HUES48 (cell line): ENCODE measurements around the gene HLA-DOA.

Experiments used
- H3K27ac ChIP-seq: one replicate; pipeline ENCODE4 v1.7.0; 2013; ENCODE audit warnings: low read depth, low read length, inconsistent platforms
- H3K27me3 ChIP-seq: 2 replicates; pipeline ENCODE4 v1.6.1; 2013; ENCODE audit warnings: mild to moderate bottlenecking, low read length; ENCODE audit not compliant: control insufficient read depth, insufficient read depth
- H3K36me3 ChIP-seq: 2 replicates; pipeline ENCODE4 v1.6.1; 2013; ENCODE audit warnings: low read length; ENCODE audit not compliant: control insufficient read depth, insufficient read depth
- H3K4me1 ChIP-seq: 2 replicates; pipeline ENCODE4 v1.6.1; 2013; ENCODE audit warnings: mild to moderate bottlenecking, low read length; ENCODE audit not compliant: control insufficient read depth, insufficient read depth
- H3K4me3 ChIP-seq: 2 replicates; pipeline ENCODE4 v1.5.1; 2013; ENCODE audit warnings: mild to moderate bottlenecking, low read depth, low read length
- H3K9ac ChIP-seq: 2 replicates; pipeline ENCODE4 v1.6.1; 2013; ENCODE audit warnings: mild to moderate bottlenecking, low read depth, low read length, moderate library complexity
- H3K9me3 ChIP-seq: 2 replicates; pipeline ENCODE4 v1.6.1; 2013; ENCODE audit warnings: low read length; ENCODE audit not compliant: control insufficient read depth, insufficient read depth

Gene HLA-DOA

DNA sequence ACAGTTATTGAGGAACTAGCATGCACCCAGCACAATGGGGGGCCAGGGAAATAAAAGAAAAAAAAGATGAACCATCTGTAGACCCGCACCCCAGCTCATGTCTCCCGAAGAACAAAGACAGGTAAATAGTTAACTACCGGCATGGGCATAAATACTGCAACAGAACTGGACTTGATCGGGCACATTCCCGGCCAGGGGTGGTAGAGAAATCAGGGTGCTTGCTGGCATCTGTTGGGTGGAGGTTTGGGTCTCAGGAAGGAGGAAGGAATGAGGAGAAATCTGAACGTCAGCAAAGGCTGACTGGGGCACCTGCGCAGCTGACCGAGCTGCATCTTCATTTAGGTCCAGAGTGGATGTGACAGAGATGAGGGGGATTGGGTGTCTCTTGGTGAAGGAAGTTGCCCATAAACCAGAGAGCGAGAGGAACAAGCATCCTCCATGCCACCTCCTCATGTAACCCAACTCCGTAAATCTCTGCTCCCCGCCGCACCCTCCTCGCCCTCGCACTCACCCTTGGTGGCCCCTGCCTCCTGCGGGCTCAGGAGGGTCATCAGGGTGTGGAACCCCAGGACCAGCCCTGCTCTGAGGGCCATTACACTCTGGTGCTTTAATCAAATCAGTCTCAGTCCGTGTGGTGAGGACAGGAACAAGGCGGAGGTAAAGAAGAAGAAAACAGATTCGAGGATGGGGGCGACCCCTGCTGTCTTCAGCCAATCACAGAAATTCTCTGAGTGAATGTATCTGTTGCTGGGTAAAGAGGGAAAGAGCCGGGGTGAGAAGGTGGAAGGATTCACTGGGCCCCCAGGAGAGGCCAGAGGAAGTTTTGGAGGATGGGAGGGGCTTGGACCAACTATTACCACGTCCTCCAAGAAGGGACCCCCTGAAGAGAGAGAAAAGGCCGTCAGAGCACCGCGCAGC lies at the start of gene HLA-DOA:
TSS of gene HLA-DOA (minus strand) at position 648 of the 918 bp plus-strand sequence.
- H3K27ac ChIP-seq, result peak within 1 kb of the TSS; percentile 8
- peaks cover 15% of the 10 kb centered on the region for H3K4me1 ChIP-seq
- H3K36me3 ChIP-seq, result peaks cover 18% of the 10 kb centered on the region
- no peaks in the 10 kb centered on the region for H3K27me3 ChIP-seq
- H3K9ac ChIP-seq, result peak within 1 kb of the TSS; percentile 61
- peak within 1 kb of the TSS; percentile 79 for H3K4me3 ChIP-seq
- H3K9me3 ChIP-seq, result no peaks in the 10 kb centered on the region

DNA sequence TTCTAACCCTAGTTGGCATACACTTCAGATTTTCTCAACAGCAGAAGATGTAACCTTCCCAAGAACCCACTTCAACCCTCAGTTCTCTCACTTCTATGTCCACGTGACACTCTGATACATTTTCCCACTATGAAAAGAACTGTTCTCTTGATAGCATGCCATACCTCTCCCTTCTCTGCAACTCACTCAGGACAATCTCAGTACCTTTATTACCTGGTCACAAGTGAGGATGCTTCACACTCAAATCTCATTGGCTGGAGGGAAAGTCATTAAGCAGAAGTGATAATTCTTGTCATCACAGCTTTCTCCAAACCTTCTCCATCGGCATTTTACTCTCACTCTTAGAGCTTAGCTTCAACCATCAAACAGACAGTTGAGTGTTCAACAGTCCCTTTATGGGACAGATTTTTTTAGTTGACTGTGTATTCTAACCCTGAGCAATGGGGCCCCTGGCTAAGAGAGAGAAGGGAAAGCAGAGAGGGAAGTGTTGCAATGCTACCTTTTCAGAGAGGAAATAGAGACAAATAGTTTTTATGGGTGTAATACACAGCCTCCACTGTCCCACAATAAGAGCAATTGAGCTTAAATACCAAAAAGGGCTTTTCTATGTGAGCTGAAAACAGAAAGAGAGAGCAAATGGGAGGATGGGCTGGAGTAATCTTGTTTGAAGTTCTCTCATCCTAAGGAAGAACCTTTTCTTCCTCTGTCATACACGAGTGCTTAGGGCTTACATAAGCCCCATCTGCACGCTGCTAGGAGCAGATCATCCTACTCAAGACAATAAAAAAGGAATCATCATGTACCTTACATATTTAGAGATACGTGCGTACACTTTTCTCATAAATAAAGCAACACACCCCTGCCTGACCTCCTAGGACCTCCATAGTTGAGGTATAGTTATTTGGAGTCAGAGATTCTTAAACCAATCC lies 48.1 kb upstream of the HLA-DOA start:
- Histone ChIP-seq H3K36me3 (no peaks in the 10 kb centered on the region), H3K9ac (no peak overlapping the region), H3K27ac (no peak overlapping the region), H3K4me3 (no peak overlapping the region), H3K9me3 (0 out of 2 replicates have a peak, but pooled peaks cover 7% of the 10 kb centered on the region), H3K4me1 (peaks cover 5% of the 10 kb centered on the region), H3K27me3 (no peaks in the 10 kb centered on the region)

DNA sequence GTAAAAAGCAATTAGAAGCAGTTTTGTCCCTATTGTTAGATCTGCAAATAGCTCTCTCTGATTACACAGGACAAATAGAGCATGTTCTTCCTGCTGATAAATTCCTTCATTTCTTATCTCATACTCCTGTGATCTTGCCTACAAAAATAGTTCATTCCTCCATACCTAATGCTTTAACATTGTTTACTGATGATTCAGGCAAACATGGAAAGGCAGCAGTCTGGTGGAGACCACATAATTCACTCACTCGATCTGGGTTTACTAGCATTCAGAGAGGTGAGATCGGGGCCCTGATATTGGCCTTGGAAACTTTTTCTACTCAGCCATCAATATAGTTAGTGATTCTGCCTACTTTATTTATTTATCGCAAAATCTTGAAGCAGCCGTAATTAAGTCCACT lies 43.8 kb upstream of the HLA-DOA start:
- Histone ChIP-seq H3K4me1 (peaks cover 21% of the 10 kb centered on the region), H3K9ac (no peak overlapping the region), H3K27ac (no peak overlapping the region), H3K27me3 (no peaks in the 10 kb centered on the region), H3K9me3 (0 out of 2 replicates have a peak, but pooled peaks cover 7% of the 10 kb centered on the region), H3K36me3 (no peaks in the 10 kb centered on the region), H3K4me3 (no peak overlapping the region)

DNA sequence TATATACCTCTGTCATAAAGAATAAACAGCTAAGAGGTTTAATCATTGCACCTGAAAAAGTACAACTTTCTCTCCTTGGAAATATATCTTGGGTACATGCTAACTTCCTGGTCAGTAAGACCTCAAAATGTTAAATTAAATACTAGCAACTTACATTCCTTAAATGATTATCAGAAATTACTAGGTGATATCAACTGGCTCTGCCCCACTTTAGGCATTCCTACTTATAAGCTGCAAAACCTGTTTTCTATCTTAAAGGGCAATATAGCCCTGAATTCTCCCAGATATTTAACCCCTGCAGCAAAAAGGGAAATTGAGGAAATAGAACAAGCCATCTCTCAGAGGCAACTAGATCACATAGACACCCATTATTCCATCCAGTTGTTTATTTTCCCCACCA lies 43.2 kb upstream of the HLA-DOA start:
- H3K9ac ChIP-seq, result no peak overlapping the region
- no peaks in the 10 kb centered on the region for H3K36me3 ChIP-seq
- peaks cover 21% of the 10 kb centered on the region for H3K4me1 ChIP-seq
- H3K27ac ChIP-seq, result peak overlapping the region; percentile 55
- H3K27me3 ChIP-seq, result no peaks in the 10 kb centered on the region
- 0 out of 2 replicates have a peak, but pooled peaks cover 7% of the 10 kb centered on the region for H3K9me3 ChIP-seq
- H3K4me3 ChIP-seq, result no peak overlapping the region

DNA sequence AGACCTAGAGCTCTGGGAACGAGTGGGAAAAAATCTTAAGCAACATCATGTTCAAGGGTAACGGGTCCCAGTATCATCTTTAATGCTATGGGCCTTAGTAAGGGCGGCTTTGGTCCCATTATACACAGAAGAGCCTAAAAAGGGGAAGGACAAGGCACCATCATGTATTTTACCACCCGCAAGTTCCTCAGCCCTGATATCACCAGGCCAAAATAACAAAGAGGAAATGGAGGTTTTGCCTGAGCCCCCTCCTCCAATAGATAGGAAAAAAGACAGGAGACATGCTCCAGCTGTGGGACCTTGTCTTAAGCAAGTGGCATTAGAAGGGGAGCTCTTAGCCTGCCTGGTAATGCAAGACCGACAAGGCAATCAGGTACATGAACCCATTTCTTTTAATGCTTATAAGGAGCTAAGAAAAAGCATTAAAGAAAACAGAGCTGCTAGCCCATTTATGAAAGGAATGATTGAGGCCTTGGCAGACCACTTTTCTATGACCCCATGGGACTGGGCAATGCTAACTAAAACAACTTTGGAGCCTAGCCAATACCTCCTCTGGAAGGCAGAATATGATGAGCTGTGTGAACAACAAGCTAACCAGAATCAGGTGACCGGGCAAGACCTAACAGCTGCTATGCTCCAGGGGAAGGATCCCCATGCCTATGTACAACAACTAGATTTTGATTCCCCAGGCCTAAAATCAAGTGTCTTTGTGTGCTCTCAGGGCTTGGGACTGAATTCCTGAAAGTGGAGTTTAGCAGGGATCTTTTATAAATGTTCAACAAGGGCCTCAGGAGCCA lies 40.8 kb upstream of the HLA-DOA start:
- no peak overlapping the region for H3K9ac ChIP-seq
- peaks cover 21% of the 10 kb centered on the region for H3K4me1 ChIP-seq
- no peak overlapping the region for H3K4me3 ChIP-seq
- no peaks in the 10 kb centered on the region for H3K27me3 ChIP-seq
- H3K27ac ChIP-seq, result no peak overlapping the region
- no peaks in the 10 kb centered on the region for H3K36me3 ChIP-seq
- 0 out of 2 replicates have a peak, but pooled peaks cover 7% of the 10 kb centered on the region for H3K9me3 ChIP-seq

DNA sequence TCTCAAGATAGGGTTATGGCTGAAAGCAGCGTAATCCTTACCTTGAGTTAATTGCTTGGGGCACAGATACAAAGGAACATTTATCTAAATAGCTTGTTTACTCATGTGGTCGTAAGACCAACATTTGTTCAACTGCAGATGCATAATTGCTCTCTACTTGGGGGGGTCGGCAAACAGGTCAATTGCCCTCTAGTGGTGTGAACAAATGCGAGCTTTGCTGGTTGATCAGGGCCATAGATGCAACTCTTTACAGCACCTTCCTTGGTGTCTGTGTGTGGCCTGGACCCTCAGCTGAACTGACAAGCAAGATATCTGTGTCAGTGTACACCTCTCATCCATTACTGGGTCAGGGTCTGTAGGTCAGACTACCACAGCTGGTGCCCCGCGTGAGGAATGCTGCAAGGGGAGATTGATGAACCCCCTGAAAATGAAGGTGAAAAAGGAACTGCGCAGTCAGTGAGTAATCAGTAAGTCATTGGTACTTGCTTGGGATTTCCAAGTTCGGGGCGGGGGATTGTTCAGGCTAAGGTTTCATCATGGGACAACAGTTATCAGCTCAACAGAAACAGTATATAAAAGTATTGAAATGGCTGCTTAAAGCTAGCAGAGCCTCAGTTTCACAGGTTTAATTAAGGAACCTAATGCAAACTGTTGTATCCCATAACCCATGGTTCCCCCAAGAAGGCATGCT lies 40.1 kb upstream of the HLA-DOA start:
- Histone ChIP-seq H3K4me1 (peaks cover 21% of the 10 kb centered on the region), H3K36me3 (no peaks in the 10 kb centered on the region), H3K9ac (no peak overlapping the region), H3K27ac (no peak overlapping the region), H3K27me3 (no peaks in the 10 kb centered on the region), H3K9me3 (0 out of 2 replicates have a peak, but pooled peaks cover 7% of the 10 kb centered on the region), H3K4me3 (no peak overlapping the region)

DNA sequence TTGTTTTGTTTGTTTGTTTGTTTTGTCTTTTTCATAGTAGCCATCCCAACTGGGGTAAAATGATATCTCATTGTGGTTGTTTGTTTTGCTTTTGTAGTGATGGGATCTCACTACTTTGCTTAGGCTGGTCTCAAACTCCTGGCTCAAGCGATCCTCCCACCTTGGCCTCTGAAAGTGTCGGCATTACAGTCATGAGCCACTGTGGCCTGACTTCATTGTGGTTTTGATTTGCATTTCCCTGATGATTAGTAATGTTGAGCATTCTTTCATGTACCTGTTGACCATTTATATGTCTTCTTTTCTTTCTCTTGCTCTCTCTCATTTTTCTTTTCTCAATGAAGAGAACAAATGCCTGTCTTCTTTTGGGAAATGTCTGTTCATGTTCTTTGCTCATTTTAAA lies 30.8 kb upstream of the HLA-DOA start:
- no peaks in the 10 kb centered on the region for H3K4me1 ChIP-seq
- H3K27ac ChIP-seq, result no peak overlapping the region
- H3K27me3 ChIP-seq, result no peaks in the 10 kb centered on the region
- no peak overlapping the region for H3K4me3 ChIP-seq
- H3K9me3 ChIP-seq, result no peaks in the 10 kb centered on the region
- no peaks in the 10 kb centered on the region for H3K36me3 ChIP-seq
- H3K9ac ChIP-seq, result no peak overlapping the region

DNA sequence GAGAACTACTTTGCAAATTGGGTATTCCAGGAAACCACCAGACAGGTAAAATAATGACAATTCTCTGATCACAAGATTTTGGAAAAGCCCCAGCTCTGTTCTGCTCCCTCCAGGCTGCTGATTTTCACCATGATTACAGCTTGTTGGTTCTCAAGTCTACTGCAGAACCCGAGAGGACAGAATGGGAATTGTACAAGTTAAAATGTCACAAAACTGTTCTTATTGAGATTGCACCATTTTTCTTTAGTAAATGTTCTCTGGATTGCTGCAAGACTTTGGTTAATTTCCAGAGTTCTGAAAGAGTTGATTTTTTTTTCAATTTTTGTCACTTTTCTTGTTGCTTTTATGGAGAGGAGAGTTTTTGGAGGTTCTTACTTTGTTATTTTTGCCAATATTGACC lies 27.1 kb upstream of the HLA-DOA start:
- H3K27ac ChIP-seq, result no peak overlapping the region

DNA sequence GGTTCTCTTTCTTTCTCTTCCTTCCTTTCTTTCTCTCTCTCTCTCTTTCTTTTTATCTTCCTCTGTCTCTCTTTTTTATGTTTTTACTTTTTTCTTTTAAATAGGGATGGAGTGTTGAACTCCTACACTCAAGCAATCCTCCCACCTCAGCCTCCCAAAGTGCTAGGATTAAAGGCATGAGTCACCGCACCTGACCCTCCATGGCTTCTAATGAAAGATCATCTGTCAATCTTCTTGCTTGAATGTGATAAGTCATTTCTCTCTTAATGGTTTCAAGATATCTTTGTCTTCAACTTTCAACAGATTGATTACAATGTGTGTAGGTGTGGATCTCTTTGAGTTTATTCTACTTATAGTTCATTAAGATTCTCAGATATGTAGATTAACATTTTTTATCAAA lies 25.2 kb upstream of the HLA-DOA start:
- no peaks in the 10 kb centered on the region for H3K36me3 ChIP-seq
- no peaks in the 10 kb centered on the region for H3K9me3 ChIP-seq
- H3K4me1 ChIP-seq, result no peaks in the 10 kb centered on the region
- no peak overlapping the region for H3K27ac ChIP-seq
- H3K27me3 ChIP-seq, result no peaks in the 10 kb centered on the region
- no peak overlapping the region for H3K4me3 ChIP-seq
- H3K9ac ChIP-seq, result no peak overlapping the region

More for the DNA sequence above, 27.1 kb upstream of the HLA-DOA start:
- Histone ChIP-seq H3K9me3 (no peaks in the 10 kb centered on the region), H3K27me3 (no peaks in the 10 kb centered on the region), H3K36me3 (no peaks in the 10 kb centered on the region), H3K9ac (no peak overlapping the region), H3K4me1 (no peaks in the 10 kb centered on the region), H3K4me3 (no peak overlapping the region)

DNA sequence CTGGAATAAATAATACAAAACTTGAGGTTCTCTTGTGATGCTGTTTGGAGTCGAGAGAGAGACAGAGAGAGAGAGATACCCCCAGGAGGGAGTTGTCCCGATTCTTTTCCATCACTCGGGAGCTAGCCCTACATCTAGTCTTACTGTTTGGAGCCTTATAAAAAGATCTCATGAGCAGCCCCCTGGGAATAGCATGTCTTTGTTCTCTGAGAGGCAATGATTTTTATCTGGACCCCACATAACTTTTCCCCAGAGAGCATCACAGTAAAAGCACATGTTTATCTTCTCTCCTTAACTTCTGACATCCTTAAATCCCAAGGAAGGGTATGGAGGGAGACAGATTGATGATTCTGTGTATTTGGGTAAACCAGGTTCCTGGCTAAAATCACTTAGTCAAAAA lies 20.9 kb upstream of the HLA-DOA start:
- no peaks in the 10 kb centered on the region for H3K9me3 ChIP-seq
- no peak overlapping the region for H3K27ac ChIP-seq
- H3K9ac ChIP-seq, result no peak overlapping the region
- no peaks in the 10 kb centered on the region for H3K4me1 ChIP-seq
- no peak overlapping the region for H3K4me3 ChIP-seq
- no peaks in the 10 kb centered on the region for H3K36me3 ChIP-seq
- H3K27me3 ChIP-seq, result no peaks in the 10 kb centered on the region
